NCI-H1436 treated with DMSO at 0.1 percent for 48 hours (cell line): Measurements from ENCODE around the gene CPVL.

Source experiments
- DNase-seq: peaks from one replicate; lab custom pipeline; 2025; lab: John Stamatoyannopoulos, UW

Gene CPVL

DNA sequence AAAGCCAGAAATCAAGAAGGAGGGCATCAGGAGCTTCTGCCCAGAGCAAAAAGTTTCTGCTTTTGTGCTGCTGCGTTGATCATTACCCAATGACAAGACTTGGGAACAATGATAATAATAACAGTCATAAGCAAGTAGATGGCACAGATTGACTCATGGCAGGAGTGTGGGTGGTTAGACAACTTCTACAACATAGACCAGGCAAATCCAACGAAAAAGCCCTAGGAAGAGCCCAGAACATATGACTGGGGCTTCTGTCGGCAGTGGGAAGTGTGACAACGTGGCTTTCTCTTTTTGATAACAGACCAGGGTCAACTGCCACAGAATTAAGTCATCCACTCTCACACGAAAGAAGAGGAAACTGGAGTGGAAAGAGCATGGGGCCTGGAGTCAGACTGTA is 102.8 kb downstream of the CPVL start:
- no peak for DNase-seq

DNA sequence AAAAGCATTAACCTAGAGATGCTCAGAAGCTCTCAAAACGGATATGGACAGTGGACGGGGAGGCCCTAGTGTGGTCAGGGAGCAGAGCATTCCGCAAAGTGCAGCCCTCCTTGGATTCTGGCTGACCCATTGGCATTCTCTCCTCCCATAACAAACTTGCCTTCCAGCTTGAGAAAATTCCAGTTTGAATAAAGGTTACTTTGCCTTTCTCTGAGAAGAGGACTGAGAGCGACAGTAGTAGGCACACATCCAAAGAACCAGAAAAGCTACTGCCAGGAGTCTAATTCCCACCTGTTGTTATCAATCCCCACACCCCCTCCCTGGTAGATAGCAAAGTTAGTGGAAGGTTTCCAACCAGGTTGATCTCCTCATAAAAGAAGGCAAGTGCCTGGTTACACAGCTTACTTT is 103.5 kb downstream of the CPVL start:
- no peak for DNase-seq

DNA sequence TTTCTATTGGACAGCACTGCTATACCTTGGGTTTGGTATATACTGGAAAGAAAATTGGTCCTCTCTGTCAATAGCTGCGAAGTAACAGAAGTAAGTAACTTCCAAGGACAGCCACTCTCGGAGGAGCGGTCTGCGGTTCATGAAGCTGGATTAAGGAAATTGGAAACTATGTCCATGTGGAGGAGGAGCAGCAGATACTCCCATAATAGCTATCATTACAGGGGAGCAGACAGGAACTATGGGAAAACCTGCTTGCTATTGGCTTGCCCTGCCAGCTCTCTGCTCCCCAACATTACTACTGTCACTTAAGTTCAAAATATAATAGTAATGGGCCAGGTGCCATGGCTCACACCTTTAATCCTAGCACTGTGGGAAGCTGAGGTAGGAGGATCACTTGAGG is 104.3 kb downstream of the CPVL start:
- no peak for DNase-seq

DNA sequence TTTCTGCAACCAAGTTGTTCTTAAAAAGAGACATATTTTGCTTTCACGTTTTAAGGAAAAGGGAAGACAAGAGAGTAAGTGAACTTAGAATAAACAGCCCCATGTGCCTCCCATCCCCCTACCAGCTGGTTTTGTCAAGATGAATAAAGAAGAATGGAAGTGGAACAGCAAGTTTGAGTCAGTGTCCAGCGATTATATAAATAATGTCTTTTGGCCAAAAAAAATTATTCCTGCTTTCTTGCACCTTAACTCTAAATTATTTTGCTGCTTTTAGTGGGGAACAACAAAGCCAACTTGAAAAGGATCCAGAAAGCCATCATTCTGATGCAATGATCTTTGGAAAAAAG is 105.8 kb downstream of the CPVL start:
- DNase-seq = no peak

DNA sequence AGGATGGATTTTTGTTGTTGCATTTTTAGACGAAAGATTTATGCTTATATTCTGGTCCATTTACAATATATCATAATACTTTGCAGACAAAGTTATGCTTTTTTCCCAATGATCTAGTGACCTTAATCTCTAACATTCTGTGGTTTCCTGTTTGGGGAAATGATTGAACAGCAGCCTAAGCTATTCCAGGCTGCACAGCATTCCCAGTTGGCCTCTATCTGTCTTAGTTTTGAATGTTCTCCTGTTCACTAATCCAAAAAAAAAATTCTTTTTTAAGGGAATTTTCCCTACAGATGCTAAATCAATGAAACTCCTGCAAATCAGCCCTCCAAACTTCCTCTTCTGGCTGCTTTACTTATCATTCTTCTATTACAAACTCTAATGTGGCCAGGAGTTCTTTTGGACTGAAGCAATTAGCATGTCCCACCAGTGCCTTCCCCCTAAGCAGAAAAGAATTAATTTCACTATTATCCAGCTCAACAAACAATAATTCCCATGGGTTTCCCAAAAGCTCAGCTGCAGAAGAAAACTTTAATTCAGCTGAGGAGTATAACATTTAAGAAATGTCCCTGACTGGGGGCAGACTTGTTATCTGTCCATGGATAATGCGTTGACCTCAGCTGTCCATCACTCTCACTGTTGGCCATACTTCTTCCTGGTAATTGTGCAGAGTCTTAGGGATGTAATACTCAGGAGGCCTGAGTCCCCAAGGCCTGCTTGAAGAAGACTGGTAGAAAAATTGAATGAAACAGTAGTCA is 106.3 kb downstream of the CPVL start:
- no peak for DNase-seq

DNA sequence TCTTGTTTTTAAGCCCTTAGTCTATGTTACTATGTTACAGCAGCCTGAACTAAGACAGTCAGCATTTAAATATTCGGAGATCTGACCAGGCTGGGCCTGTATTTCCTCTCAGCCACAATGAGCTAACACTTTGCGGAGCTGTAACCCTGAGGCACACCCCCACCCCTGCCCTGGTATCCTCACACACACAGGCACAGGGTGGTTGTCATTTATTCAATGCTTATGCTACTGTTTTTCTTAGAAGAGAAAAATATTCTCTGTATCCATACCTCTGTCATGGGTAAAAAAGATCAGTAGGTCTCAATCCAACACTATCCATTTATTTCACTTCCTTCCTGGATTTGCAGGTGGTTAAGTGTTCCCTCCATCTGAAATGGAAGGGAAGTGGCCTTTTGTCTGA is 107.9 kb downstream of the CPVL start:
- DNase-seq = no peak

DNA sequence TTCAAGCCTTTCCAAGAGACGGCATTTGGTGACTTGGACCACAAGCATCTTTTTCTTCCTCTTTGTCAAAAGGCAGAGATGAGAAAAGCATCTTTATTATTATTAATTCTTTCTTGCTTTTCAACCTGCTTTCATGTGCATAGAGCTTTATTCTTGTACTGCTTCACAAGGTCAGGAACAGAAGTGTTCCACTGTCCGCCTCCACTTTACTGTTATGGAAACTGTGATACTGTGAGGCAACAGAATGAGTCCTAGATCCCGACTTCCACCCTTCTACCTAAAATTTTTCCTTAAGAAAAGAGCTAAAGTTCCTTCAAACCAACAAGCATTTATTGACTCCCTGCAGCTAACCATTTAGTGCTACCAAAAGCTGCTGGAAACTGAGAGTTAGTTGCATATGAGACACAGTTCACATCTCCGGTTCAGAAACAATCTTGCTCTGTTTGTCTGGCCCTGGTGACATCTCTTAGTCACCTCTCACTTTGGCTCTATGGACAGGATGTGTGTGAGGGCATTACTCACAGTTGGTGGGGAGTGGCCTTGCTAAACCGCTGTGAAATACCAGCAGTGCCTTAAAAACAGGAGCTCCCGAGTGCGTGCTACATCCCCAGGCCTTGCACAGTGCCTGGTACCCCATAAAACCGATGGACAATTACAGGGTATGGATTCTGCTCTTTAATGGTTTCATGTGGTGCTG is 111.1 kb downstream of the CPVL start:
- DNase-seq = no peak

DNA sequence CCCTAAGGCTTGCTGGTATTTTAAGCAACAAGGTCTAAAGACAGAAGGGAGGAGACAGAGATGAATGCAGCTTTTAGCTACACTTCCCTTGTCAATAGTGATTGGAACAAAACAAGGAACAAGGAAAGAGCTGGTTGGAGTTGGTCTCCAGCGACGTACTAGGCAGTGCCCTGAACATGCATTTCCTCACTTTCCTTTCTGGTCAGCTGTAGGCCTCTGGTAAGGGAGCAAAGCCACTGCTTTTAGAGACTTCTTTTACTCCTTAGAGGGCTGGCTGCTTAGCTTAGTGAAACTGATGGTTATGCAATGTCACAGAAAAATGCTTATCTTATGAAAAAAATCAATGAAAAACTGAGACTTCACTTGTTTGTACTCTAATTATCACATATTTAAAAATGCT is 112.8 kb downstream of the CPVL start:
- DNase-seq = no peak

DNA sequence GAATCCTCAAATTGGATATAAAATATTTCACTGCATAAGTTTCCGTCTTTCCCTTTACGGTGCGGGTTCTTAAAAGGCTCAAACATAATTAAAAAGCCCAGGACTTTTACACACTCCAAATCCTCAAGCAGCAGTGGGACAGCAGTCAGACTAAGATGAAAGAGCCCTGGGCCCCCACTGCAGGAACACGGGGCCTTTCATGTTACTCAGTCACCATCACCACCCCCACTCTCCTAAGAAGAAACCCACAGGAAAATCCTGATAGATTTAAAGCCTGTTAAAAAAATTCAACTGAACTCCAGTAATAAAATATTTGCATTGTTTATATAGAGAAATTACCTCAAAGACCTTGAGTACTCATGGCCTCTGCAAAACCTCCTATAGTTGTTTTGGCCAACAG is 114.2 kb downstream of the CPVL start:
- DNase-seq = no peak

DNA sequence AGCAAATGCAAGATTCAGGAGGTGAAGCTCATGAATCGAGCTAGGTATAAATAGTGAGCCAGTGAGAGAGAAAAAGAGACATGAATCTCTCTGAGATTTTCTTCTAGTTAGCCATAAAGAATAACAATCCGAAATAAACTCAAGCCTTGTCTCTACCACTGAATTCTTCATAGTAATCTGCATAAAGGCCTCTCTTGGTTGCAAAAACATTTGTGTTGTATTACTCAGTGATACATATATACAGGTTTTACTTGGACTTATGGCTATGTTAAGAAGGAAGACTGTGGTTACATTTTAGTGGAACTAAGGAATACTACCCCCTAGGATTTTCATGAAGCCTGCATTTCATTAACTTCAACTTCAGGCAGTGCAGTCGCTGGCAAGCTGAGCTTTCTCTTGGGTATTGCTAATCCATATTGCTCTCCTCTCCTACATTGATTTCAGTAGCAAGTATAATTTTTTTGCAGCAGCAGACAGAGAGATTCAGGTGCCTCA is 115.5 kb downstream of the CPVL start:
- no peak for DNase-seq

DNA sequence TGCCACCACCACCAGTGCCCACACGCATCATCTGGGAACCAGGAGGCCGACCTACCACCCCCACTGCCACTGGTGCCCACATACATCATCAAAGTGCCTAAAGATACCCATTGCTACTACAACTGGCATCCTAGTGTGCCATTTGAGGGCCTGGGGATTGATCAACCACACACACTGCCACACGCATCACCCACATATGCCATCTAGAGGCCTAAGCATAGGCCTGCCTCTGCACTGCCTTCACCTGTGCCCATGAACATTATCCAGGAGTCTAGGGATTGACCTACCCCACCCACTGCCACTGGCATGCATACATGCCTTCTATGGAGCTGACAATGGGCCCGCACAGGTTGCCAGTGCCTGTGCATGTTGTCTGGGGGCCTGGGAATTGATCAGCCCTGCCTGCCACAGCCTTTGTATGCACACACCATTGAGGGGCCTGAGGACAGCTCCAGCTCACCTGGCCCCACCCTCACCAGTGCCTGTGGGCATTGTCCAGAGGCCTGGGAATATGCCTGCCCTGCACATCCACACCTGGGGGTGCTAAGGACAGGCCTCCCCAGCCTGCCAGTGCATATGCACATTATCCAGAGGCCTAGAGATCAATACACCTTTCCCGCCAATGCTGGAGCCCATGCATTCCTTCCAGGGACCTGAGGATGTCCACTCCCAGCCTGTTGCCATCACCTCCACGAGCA is 123.9 kb downstream of the CPVL start:
- DNase-seq = no peak

DNA sequence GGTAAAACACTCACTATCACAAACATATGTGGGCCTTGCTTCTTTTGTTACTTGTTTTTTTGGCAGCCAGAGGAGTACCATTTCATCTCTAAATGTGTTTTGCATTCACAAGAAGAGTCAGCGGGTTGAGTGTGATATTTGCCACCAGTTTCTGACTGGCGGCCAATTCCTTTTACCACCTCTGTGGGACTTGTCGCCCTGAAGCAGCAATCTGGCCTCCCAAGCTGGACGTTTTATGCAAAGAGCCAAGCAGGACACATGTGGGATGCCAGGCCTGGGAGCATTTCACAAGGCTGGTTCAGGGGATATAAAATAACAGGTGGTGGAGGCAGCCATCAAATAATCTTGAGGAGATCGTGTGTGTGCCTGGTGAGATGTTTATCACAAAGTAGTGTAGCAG is 126.4 kb downstream of the CPVL start:
- no peak for DNase-seq

DNA sequence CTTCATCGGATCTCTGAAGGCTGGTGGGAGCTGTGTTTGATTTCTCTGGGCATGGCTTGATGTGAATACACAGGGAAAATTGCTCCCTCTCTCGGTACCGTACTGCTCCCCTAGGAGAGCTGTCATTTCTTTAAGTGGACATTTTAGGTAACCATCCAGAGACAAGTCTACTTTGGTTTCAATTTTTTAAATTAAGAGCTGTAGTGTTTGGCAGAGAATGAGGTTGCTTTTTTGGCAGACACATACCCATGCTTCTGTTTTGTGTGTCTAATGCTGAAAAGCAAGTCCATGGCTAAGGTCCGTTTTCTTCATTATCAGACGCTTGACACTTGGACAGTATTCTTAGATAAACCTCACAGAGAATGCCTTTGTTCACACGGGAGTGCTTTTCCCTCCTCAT is 127.0 kb downstream of the CPVL start:
- no peak for DNase-seq

DNA sequence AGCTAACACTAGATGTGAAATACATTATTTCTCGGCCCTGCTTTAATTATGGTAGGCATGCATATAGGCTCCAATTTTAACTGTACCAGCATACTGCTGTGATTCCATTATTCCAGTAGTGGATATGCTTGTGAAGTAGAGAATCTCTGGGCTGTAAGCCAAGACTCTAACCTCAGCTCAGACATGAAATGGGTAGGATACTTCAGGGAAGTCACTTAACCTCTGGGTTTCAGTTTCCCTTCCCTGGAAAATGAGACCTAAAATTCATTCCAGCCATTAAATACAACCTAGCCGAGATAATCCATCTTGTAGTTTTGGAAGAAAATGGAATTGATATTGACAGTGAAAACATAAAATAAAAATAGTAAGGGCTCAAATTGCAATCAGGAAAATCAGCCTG is 128.6 kb downstream of the CPVL start:
- DNase-seq = no peak

DNA sequence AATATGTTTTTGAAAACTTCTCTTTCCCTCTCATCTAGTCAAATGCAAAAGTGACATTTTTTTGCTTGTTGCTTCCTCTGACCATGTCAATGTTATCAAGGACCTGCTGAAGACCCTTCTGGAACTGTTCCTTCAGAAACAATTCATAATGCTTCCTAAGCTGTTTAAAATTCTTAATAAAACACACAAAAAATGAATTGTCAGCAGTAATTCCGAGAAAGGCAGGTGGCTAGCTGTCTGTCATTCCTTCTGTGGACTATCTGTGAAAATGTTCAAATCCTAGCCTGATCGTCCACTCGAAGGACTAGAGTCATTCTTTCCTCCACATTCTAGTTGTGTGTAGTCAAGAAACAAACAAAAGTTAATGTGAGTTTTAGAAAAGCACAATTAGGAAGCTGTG is 131.6 kb downstream of the CPVL start:
- no peak for DNase-seq

DNA sequence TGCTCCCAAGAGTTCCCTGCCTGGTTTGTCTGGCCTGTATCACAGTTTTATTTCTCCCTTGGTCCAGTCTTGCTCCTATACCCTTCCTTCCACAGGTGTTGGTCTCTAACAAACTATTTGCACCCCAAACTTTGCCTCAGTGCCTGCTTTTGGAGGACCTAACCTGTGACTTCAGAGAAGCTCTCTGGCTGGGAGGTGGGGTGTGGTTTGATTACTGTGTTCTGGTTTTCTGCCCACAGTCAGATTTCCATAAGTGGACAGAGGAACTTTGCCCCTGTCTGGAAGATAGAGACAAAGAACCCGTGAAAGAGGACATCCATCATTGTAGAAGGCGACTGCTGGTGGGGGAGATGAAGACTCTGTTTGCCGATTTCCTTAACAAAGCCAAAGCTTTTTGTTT is 132.4 kb downstream of the CPVL start:
- no peak for DNase-seq

DNA sequence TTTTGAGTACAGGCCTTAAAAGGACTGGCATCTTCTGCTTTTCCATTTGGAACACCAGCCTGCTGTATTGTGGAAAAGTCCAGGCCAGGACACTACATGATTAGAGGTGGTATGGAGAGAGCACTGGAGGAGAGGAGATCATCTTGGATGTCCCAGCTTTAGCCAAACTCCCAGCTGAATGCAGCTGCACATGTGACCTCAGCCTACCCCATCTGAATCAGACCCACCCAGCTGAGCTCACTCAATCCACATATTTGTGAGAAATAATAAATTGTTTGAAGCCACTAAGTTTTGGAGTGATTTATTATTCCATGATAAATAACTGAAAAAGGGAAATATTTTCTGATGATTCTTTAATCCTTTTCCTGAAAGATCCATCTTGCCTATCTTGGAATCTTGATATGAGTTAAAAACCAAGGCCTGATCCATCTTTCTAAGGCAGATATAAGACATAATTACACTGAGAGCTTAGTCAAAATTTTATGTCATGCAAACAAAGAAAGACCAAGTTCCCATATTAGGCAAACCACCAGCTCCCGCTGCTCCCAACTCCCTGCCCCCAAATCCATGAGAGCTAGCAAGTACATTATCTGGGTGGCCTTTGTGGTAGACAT is 133.1 kb downstream of the CPVL start:
- DNase-seq = no peak

DNA sequence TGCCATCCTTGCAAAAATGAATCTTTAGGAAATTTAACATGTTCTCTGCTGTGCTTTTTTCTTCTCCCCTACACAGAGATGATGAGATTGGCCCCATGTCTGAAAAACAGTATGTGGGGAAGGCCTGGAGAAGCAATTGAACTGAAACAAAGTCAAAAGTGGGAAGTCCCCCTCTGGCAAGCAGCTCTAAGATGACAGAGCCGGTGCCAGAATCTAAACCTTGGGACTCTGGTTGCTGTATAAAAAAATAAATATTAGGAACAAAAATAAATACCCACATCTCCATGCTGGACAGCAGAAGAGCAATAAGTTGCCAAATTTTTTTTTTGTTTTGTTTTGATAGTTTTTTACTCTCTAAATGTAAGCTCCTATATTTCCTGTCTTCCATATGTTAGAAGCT is 136.4 kb downstream of the CPVL start:
- DNase-seq = no peak

DNA sequence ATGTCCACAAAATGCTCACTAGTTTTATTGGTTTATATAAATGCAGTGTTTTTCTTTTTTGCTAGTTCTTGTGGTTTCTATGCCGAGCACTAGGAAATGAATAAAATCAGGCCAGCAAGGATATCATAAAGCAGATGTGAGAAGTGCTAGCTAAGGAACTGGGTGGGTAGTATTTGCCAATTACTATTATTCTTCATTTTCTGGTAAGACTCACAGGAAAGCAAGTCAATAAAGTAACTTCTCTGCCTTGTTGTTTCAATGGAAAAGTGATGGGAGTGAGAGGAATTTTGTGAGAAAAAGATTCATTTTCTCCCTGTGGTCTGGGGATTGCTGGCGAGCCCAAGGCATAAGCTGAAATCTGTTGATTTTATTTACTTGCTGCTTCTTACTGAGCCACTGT is 137.7 kb downstream of the CPVL start:
- DNase-seq = no peak

DNA sequence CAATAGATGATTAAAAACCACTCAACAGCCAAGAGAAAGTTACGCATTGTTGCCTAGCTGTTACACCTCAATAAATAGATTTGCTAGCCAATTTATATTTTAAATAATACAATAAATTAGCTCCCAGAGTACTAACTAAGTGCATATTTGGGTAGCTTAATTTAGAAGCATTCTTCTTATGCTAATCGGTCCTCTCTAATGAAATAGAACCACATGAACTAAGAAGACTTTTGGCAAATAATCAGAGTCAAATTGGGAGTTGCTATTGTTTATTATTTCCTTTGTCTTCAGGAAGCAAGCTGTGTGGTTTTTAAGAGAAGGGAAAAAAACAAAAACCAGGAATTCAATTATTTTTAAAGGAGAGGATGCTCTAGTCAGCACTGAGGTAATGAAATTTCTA is 139.2 kb downstream of the CPVL start:
- DNase-seq = no peak

DNA sequence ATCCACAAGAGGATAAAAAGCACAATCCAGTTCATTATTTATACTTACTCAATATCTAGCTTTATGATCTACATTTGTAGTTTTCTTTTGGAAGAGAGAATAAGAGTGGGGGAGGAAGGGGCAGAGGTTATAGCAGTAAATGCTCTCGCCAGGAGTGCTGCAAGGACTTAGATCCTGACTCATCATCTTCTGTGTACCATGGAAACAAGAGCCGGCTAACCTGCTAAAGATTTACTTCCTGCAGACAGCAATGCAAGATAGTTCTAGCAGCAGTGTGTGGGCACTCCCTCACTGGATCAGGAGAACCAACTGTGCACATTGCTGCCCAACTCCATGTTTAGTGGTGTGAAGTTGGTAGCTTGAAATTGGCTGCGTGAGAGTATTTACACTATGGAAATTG is 140.5 kb downstream of the CPVL start:
- DNase-seq = no peak

DNA sequence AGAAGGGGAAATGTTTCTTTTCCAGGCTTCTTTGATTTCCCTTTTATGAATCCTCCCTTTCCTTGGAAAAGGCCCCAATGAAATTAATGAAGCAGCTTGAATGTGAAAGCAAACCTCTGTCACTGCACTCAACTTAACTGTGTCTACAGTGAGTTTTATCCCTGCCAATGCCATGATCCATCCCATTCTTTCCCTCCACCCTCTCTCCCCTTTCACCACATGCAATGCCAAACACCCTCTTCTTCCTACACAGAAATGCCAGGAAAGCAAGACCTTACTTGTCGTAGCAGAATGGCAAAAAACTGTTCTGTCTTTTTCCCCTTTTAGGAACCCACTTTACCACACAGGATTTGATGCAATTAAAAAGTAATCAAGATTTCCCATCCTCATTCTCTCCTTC is 140.9 kb downstream of the CPVL start:
- no peak for DNase-seq

DNA sequence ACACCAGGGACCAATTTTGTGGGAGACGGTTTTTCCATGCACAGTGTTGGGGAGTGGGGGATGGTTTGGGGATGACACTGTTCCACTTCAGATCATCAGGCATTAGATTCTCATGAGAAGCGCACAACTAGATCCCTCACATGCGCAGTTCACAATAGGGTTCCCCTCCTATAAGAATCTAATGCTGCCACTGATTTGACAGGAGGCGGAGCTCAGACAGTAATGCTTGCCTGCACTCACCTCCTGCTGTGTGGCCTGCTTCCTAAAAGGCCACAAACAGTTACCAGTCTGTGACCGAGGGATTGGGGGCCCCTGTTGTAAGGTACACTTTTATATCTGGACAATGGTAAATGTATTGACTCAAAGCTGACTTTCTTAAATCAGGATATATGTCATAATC is 142.6 kb downstream of the CPVL start:
- DNase-seq = no peak
